Kasumi-1 (cell line): ENCODE measurements around the gene BRD4.
A peak's percentile ranks its signal among the peaks of the same experiment; 100 is the strongest.

ENCODE experiments used
- DNase-seq, 2 experiments: peaks; one replicate each; lab custom pipeline; 2025; lab: John Stamatoyannopoulos, UW

Gene BRD4

GRCh38 chr19:15225760-15226159 lies 106.6 kb downstream of the BRD4 start:
- DNase-seq, result no peak

- DNase-seq, result no peak
Observed at GRCh38 chr19:15223649-15224361, 108.5 kb downstream of the BRD4 start.

GRCh38 chr19:15222738-15223648 lies 109.3 kb downstream of the BRD4 start:
- DNase-seq, result peak; percentile 80 to 85

- DNase-seq, result no peak
Observed at GRCh38 chr19:15220833-15221232, 111.5 kb downstream of the BRD4 start.

- no peak for DNase-seq
Observed at GRCh38 chr19:15218501-15218900, 113.8 kb downstream of the BRD4 start.

- no peak for DNase-seq
Observed at GRCh38 chr19:15216363-15216762, 116.0 kb downstream of the BRD4 start.

- DNase-seq, result no peak
Observed at GRCh38 chr19:15213715-15214381, 118.5 kb downstream of the BRD4 start.

GRCh38 chr19:15212711-15213110 lies 119.6 kb downstream of the BRD4 start:
- DNase-seq, result no peak

- peak; percentile 66 to 81 for DNase-seq
Observed at GRCh38 chr19:15210323-15210781, 122.0 kb downstream of the BRD4 start.

- DNase-seq, result no peak
Observed at GRCh38 chr19:15201374-15202023, 130.8 kb downstream of the BRD4 start.

GRCh38 chr19:15200553-15201364 lies 131.6 kb downstream of the BRD4 start, which contains the start of gene NOTCH3:
Gene NOTCH3 (minus strand): TSS chr19:15200995. CDS start chr19:15200905, 90 bp downstream.
- DNase-seq, result no peak

- DNase-seq, result no peak
Observed at GRCh38 chr19:15199661-15200552, 132.4 kb downstream of the BRD4 start.

GRCh38 chr19:15198951-15199660 lies 133.2 kb downstream of the BRD4 start:
- no peak for DNase-seq

GRCh38 chr19:15197942-15198341 lies 134.4 kb downstream of the BRD4 start:
- no peak for DNase-seq

- peak; percentile 52 to 68 for DNase-seq
Observed at GRCh38 chr19:15197275-15197941, 134.9 kb downstream of the BRD4 start.

GRCh38 chr19:15196360-15197005 lies 135.9 kb downstream of the BRD4 start:
- DNase-seq, result no peak

GRCh38 chr19:15195371-15196334 lies 136.7 kb downstream of the BRD4 start:
- DNase-seq, result peak in 1 of 2 experiments; percentile 16
